ENCODE results near the gene ARRB1.

The ARRB1 gene

GRCh38 chr11:75315439-75315805, 36.0 kb downstream of the ARRB1 start (continued):
- TF ChIP-seq BCL11A (tag by site-specific recombination; IDR thresholded peaks at IDR 0.05; ENCODE audit: low read depth) = no peak

GRCh38 chr11:75314771-75315438, 36.6 kb downstream of the ARRB1 start:
- Histone ChIP-seq H3K27ac (ENCODE audit: extremely low read depth, low read depth, low read length) (no peak overlapping the region), H3K9me3 (ENCODE audit: control insufficient read depth, insufficient read depth, low read depth, low read length) (no peaks in the 10 kb centered on the region), H3K36me3 (ENCODE audit: control insufficient read depth in 2 of 2, insufficient read depth in 1 of 2, low read length in 2 of 2) (no peaks in the 10 kb centered on the region), H3K4me1 (ENCODE audit: control insufficient read depth, insufficient read depth, low read length) (no peaks in the 10 kb centered on the region), H3K4me3 (ENCODE audit: low read depth, low read length) (no peak overlapping the region)
- TF ChIP-seq ZNF394 (tag by site-specific recombination; IDR thresholded peaks at IDR 0.05; ENCODE audit: borderline replicate concordance) (no peak), REPIN1 (tag by site-specific recombination; IDR thresholded peaks at IDR 0.05; ENCODE audit: low read depth) (no peak), HOXD13 (CRISPR knock-in tag; IDR thresholded peaks at IDR 0.05; ENCODE audit: borderline replicate concordance) (no peak)
- ChIA-PET POLR2A (no interaction called here), CTCF (no interaction called here)

GRCh38 chr11:75313513-75314272, 37.8 kb downstream of the ARRB1 start:
- Histone ChIP-seq H3K36me3 (ENCODE audit: control insufficient read depth in 2 of 2, insufficient read depth in 1 of 2, low read length in 2 of 2) (no peaks in the 10 kb centered on the region), H3K4me1 (ENCODE audit: control insufficient read depth, insufficient read depth, low read length) (no peaks in the 10 kb centered on the region), H3K9me3 (ENCODE audit: control insufficient read depth, insufficient read depth, low read depth, low read length) (no peaks in the 10 kb centered on the region), H3K27ac (ENCODE audit: extremely low read depth, low read depth, low read length) (no peak overlapping the region), H3K4me3 (ENCODE audit: low read depth, low read length) (no peak overlapping the region)
- CTCF ChIA-PET = interaction anchor here (1.3 kb wide), 1 partner anchor 34 kb away, joined by 4 read pairs; no protein-coding TSS in a partner anchor
- POLR2A ChIA-PET = interaction anchor here (0.6 kb wide), 1 partner anchor 229 kb away, joined by 3 read pairs; no protein-coding TSS in a partner anchor
- peak; percentile 54; the same call in 1 of the 2 replicates for TF ChIP-seq MZF1 (tag by site-specific recombination; IDR thresholded peaks at IDR 0.05; ENCODE audit: borderline replicate concordance)
- no peak for TF ChIP-seq ZNF670 (tag by site-specific recombination; IDR thresholded peaks at IDR 0.05; ENCODE audit: low read depth)
- peak; percentile 51; the same call in 1 of the 2 replicates for TF ChIP-seq ZNF335 (tag by site-specific recombination; conservative IDR thresholded peaks at IDR 0.05)
- no peak for TF ChIP-seq ZNF629 (tag by site-specific recombination; IDR thresholded peaks at IDR 0.05)
- no peak for TF ChIP-seq ZNF239 (tag by site-specific recombination; IDR thresholded peaks at IDR 0.05)
- 0 out of 2 replicates have a peak, but pooled peaks have one; percentile 26 for TF ChIP-seq ZFP3 (tag by site-specific recombination; IDR thresholded peaks at IDR 0.05; ENCODE audit: low read depth)
- TF ChIP-seq ZNF560 (tag by site-specific recombination; IDR thresholded peaks at IDR 0.05; ENCODE audit: borderline replicate concordance) = no peak
- TF ChIP-seq ZNF341 (tag by site-specific recombination; IDR thresholded peaks at IDR 0.05; ENCODE audit: low read depth) = peak; percentile 86

- Histone ChIP-seq H3K9me3 (ENCODE audit: control insufficient read depth, insufficient read depth, low read depth, low read length) (no peaks in the 10 kb centered on the region), H3K4me1 (ENCODE audit: control insufficient read depth, insufficient read depth, low read length) (no peaks in the 10 kb centered on the region), H3K36me3 (ENCODE audit: control insufficient read depth in 2 of 2, insufficient read depth in 1 of 2, low read length in 2 of 2) (no peaks in the 10 kb centered on the region), H3K4me3 (ENCODE audit: low read depth, low read length) (no peak overlapping the region), H3K27ac (ENCODE audit: extremely low read depth, low read depth, low read length) (no peak overlapping the region)
- ChIA-PET CTCF (no interaction called here), POLR2A (interaction anchor here (1.0 kb wide), 2 partner anchors 17 to 28 kb away, joined by 3 read pairs; no protein-coding TSS in a partner anchor)
- TF ChIP-seq ZNF473 (tag by site-specific recombination; IDR thresholded peaks at IDR 0.05) (no peak), ZNF121 (tag by site-specific recombination; IDR thresholded peaks at IDR 0.05) (no peak), ZNF292 (tag by site-specific recombination; IDR thresholded peaks at IDR 0.05; ENCODE audit: borderline replicate concordance, low read depth) (no peak), ZNF843 (tag by site-specific recombination; IDR thresholded peaks at IDR 0.05) (no peak), ZNF837 (tag by site-specific recombination; IDR thresholded peaks at IDR 0.05) (no peak), PBX3 (CRISPR knock-in tag; IDR thresholded peaks at IDR 0.05) (no peak), ZNF311 (tag by site-specific recombination; IDR thresholded peaks at IDR 0.05; ENCODE audit: borderline replicate concordance) (no peak), SETDB1 (IDR thresholded peaks at IDR 0.05; ENCODE audit: insufficient read length, low read length) (no peak), ZNF830 (tag by site-specific recombination; IDR thresholded peaks at IDR 0.05; ENCODE audit: low read depth) (no peak), PRDM6 (tag by site-specific recombination; IDR thresholded peaks at IDR 0.05) (no peak), ZNF23 (tag by site-specific recombination; IDR thresholded peaks at IDR 0.05; ENCODE audit: borderline replicate concordance) (no peak), ZNF639 (tag by site-specific recombination; IDR thresholded peaks at IDR 0.05) (no peak), ZNF416 (tag by site-specific recombination; IDR thresholded peaks at IDR 0.05) (no peak), ZNF707 (tag by site-specific recombination; IDR thresholded peaks at IDR 0.05) (no peak)
Observed at GRCh38 chr11:75312346-75312745, 39.1 kb downstream of the ARRB1 start.
